HG03439 (cell line): ENCODE data around the gene OR8A1.

Source experiments
- ATAC-seq: cut with Tn5 transposase; IDR thresholded peaks from one replicate; pipeline ENCODE4 v1.9.1; 2021; ENCODE audit warnings: mild to moderate bottlenecking, moderate library complexity; ENCODE audit not compliant: unreplicated experiment

Gene OR8A1

GRCh38 chr11:124569697-124570096, at the start of gene OR8A1:
OR8A1 (plus strand) TSS chr11:124569997; CDS start chr11:124570120, 123 bp downstream.
- no peak for ATAC-seq

DNA sequence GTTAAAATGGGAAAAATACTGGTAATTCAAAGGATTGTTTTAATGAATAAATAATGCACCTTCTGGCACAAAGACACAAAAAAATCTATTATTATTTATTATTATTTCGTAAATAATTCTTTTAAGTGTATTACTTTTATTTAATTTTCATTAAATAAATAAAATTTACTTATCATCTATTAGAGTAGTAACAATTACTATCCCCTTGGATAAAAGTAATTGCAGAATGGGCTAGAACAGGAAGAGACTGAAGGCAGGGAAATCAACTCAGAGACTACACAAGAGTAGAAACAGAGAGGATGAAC, 49.3 kb upstream of the OR8A1 start:
- ATAC-seq, result no peak

DNA sequence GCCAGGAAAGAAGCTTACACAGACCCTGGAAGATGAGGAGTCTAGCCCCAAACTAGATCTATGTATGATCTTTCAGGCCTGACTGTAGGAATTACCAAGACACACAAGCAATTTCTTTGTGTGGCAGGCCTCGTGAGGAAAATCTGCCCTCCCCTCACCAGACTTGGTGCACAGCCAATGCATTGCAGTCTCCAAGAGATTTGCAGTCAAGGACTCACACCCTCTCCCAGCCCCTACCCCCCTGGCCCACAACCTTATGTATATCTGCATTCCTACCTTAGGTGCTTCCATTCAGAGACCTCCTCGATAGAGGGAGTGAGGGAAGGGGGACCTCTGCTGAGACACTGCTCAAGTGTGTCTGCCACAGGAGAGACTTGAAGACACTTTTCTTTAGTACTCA, 36.2 kb upstream of the OR8A1 start:
- no peak for ATAC-seq

GRCh38 chr11:124534051-124534450, 35.7 kb upstream of the OR8A1 start:
- no peak for ATAC-seq

GRCh38 chr11:124535552-124536232, 34.1 kb upstream of the OR8A1 start:
- no peak for ATAC-seq

GRCh38 chr11:124536520-124536919, 33.3 kb upstream of the OR8A1 start:
- no peak for ATAC-seq

- ATAC-seq, result no peak
Measured at GRCh38 chr11:124538019-124538418, 31.8 kb upstream of the OR8A1 start.

DNA sequence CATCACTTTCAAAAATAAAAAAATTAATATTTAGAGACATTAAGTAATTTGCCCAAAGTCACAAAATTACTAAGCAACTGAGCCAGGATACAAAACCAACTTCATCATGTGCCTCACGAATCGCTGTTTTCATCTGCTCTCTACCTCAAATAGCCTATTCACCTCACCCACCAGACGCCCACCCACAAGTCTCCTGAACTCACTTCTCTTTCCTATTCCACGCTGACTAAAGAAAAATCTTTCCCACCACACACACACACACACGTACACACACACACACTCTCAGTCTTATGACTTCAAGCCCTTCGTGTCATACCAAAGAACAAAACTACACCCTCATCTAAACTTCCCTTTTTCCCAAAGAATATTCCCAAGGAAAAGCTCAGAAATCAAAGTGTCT, 28.6 kb upstream of the OR8A1 start:
- no peak for ATAC-seq

DNA sequence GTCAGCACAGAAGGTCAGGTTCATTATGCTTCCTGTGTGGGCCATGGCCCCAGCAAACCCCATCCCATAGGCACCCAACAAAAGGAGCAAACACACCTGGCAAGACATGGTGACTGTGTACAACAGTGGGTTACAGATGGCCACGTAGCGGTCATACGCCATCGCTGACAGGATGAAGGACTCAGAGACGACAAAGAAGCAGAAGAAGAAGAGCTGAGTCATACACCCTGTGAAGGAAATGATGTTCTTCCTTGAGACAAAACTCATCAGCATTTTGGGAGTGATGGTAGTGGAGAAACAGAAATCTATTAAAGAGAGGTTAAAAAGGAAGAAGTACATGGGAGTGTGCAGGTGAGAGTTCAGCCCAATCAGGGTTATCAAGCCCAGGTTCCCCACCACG, 26.7 kb upstream of the OR8A1 start:
- ATAC-seq, result no peak

- ATAC-seq, result no peak
Measured at GRCh38 chr11:124543554-124543953, 26.2 kb upstream of the OR8A1 start, which contains the start of gene OR8B12. OR8B12 (minus strand) TSS chr11:124543654; CDS start chr11:124543654, 0 bp downstream.

DNA sequence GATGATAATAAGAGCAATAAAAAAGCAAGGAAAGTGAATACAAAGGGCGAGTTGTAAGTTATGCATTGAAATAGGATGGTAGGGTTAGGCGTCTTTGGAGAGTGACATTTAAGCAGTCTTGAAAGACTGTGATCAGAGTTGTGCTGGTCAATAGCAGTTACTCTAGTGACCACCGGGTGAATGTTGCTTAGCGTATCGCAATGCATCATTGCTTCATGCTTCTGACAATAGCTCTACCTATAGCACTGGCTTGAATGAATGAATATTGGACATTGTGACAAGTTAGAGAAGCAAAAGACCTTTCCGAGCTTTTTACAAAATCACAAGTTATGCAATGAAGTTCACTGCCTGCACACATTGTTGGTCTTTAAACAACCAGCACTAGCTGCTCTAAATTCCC, 18.6 kb upstream of the OR8A1 start:
- ATAC-seq, result no peak

DNA sequence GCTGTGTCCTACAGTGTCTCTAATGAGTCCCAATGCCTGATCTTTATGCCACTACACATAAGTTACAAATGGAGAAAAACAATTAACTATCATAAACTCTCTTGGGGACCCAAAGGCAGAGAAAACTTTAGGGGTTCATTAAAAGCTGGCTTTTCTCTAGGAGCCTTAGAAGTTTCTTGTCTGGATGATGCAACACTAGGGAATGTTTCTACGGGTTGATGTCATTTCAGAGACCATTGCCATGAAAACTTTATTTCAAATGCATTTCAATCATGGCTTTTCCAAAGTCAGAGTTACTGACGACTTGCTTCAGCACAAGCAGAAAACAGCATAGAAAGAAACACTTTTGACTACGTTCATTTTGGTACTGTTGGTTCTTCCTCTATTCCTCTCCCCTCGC, 17.8 kb upstream of the OR8A1 start:
- no peak for ATAC-seq

DNA sequence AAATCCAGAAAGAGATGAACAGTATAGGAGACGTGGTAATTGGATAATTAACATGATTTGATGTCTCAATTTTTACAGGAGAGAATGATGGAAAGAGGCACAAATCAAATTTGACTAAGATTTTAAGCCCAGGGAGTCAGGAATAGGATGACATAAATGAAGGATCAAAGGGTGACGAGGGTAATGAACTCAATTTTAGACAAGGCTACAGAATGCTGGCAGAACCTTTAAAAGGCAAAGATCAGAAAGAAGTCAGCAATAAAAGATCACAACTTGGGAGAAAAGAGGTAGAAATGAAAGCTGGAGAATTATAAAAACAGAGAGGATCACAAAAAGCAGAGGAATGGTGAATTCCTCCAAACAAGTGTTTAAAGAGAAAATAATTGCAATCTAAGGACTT, 13.0 kb upstream of the OR8A1 start:
- no peak for ATAC-seq

DNA sequence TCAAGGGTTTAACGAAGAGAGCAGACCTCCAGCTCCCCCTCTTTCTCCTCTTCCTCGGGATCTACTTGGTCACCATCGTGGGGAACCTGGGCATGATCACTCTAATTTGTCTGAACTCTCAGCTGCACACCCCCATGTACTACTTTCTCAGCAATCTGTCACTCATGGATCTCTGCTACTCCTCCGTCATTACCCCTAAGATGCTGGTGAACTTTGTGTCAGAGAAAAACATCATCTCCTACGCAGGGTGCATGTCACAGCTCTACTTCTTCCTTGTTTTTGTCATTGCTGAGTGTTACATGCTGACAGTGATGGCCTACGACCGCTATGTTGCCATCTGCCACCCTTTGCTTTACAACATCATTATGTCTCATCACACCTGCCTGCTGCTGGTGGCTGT, 363 bp downstream of the OR8A1 start:
- ATAC-seq, result no peak

- no peak for ATAC-seq
Measured at GRCh38 chr11:124577716-124578427, 8.1 kb downstream of the OR8A1 start.

DNA sequence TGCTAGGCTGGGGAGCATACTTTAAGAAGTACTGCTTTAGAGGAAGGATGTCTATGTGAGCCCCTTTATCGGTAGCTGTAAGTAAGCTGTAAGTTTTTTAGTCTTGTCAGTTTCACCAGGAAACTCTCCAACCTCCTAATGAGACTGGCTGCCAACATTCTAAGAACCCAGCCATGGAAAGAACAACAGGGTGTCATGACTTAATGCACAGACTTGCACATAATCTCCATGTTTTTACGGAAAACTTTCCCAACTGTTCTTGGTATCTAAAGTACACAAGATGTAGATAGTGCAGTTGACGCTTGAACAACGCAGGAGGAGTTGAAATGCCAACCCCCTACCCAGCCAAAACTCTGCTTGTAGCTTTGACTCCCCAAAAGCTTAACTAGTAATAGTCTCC, 9.0 kb downstream of the OR8A1 start:
- no peak for ATAC-seq

GRCh38 chr11:124581817-124582216, 12.0 kb downstream of the OR8A1 start:
- ATAC-seq, result no peak

DNA sequence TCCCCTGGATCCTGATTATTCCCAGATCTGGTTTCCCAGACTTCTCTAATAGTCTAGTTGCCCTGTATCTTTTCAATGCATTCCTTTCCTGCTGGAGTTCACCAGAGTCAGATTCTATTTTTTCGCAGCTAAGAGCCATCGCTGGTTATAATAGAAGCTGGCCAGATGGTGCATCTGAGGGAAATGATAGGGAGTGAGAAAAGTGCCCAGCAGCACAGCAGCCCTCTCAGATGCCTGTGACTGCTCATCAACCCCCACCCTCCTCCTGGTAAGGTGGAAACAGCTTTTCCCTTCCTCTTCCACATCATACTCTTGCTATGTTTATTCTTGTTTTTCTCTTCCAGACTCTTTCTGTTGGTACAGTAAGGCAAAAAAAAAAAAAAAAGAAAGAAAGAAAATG, 12.8 kb downstream of the OR8A1 start:
- ATAC-seq, result no peak

DNA sequence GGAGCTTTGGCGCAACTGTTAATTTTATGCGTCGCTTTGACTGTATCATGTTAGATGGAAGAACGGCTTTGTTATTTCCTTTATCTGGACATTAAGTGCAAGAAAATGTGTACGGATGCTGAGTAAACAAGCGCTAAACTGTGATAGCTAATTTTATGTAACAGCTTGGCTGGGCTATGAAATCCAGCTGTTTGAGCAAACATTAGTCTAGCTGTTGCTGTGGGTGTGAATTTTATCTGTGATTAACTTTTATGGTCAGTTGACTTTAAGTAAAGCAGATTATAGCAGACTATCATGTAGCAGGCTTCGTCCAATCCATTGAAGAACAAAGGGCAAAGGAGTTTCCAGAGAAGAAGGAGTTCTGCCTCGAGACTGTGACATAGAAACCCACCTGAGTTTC, 14.0 kb downstream of the OR8A1 start:
- ATAC-seq, result no peak

DNA sequence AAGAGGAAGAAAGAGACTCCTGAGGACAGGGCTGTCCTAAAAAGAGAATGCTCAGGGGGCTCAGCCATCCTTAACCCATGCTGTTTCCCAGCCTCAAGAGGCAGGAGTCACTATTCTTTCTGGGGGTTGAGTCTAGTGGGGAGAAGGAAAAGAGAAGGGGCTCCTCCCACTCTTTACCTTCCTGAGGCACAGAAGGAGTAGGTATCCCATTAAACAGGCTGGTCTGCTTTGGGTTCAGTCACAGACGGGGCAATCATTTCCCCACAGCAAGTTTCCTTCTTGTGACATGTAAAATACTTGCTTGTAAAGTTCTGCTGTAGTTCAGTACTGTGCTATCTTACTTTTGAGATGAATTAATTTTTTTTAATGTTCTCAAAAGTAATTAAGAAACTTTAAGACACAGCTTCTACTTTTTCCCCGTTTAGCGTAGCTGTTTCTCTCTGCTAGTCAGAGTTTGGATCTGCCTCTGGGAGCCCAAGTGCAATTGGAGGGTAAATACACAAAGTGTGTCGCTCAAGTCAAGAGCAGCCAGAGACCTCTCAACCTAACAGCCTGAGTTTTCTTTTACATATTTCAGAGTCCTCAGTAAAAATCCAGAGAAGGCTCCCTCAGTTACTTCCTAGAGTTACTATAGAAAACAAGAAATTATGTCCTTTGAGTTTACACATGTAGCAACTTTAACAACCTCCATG, 15.0 kb downstream of the OR8A1 start:
- no peak for ATAC-seq

- ATAC-seq, result no peak
Measured at GRCh38 chr11:124586238-124586860, 16.6 kb downstream of the OR8A1 start.

GRCh38 chr11:124591430-124591829, 21.6 kb downstream of the OR8A1 start:
- no peak for ATAC-seq
